GM19328 (cell line): Measurements from ENCODE around the gene WDFY2.
A peak's percentile ranks its signal among the peaks of the same experiment; 100 is the strongest.

ENCODE experiments used
- ATAC-seq: cut with Tn5 transposase; IDR thresholded peaks from one replicate; pipeline ENCODE4 v1.9.1; 2021; ENCODE audit warnings: mild to moderate bottlenecking, moderate library complexity; ENCODE audit not compliant: unreplicated experiment

Gene WDFY2

DNA sequence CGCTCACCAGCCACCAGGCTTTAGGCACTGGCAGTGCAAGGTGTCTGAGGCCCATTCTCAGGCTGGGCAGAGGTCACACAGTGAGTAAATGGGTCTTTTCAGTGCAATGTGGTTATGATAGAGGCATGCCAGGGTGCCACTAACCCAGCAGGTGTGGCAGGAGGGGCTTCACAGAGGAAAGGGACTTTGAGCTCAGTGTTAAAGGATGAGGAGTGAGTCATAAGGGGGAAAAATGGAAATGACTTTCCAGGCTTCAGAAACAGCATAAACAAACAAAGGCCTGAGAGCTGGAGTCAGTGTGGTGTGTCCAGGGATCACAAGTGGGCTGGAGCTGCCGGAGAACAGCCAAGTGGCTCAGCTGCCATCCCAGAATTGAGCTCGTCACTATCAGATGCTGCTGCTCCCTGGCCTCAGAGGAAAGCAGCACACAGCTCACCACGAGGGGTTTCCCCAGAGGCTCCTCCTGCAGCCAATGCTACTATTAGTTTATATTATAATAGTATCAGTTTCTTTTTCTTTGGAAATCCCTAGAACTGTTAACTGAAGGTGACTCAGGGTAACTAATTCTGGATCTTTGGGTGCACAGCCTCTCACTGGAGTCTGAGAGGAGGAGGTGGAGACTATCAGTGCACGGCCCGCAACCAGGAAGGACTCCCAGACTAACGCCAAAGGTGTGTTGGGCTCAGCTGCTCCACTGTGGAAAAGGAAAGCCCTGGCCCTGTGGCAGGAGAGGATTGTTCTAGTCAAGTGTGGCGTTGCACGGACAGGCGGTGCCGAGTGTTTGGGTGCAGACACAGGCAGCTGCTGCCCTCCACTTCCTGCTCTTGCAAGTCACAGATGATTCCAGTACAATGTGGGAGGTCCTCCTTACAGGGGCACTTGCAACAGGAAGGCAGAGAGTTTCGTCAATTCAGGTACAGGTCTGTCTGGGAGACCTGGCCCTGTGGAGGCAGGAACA is 180.2 kb downstream of the WDFY2 start:
- ATAC-seq, result peak; percentile 69

DNA sequence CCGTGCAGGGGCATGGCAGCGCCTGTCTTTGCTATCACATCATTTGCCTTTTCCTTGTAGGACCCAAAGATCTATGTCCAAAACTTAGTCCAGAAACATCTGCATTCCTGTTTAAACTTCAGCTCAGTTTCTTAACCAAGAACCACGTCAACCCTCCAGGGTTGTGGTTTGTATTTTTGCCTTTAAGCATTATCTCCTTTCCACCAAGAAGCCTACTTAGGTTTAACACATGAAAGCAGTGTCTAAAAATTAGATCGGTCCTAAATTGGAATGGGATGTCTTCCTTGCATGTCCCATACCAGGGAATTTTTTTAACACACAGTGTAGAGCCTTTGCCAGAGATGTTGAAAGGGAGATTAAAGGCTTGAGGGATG is 180.9 kb downstream of the WDFY2 start:
- ATAC-seq, result no peak

GRCh38 chr13:51767100-51767499 is 182.8 kb downstream of the WDFY2 start:
- no peak for ATAC-seq

GRCh38 chr13:51768378-51768921 is 184.2 kb downstream of the WDFY2 start:
- no peak for ATAC-seq

- ATAC-seq, result no peak
These were observed 184.7 kb downstream of the WDFY2 start for GRCh38 chr13:51768976-51769375.

DNA sequence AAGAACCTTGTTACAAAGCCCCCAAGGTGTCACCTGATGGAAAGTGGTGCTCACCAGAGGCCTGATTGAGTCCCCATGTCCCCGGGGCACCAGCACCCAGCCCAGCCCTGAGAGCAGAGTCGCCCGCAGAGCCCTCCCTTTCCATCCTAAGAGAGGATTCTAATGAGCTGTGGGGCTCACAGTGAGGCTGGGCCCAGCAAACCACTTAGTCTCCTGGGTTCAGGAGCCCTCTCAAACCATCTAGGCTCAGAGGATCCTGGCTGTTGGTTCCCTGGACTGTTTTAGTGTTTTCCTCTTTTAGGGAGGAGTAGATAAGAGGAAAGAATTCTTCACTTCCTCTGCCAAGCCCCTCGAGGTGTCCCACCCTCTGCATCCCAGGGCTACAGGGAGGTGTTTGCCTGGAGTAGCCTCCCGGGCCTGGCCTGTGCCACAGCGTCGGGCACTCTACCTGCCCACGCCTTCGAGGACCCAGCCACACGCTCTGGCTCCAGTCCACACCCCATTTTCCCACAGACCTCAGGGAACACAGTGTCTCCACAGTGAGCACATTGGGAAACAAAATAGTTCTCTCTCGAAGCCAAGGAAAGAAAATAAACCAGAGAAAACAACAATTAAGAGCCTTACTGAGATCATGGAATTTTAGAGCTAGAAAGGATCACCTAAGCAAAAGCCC is 185.3 kb downstream of the WDFY2 start:
- no peak for ATAC-seq

GRCh38 chr13:51770160-51770559 is 185.9 kb downstream of the WDFY2 start:
- ATAC-seq, result no peak

- ATAC-seq, result no peak
These were observed 186.6 kb downstream of the WDFY2 start for GRCh38 chr13:51770681-51771417.

- no peak for ATAC-seq
These were observed 187.3 kb downstream of the WDFY2 start for GRCh38 chr13:51771418-51772104.

GRCh38 chr13:51772105-51772455 is 187.8 kb downstream of the WDFY2 start:
- ATAC-seq, result no peak

DNA sequence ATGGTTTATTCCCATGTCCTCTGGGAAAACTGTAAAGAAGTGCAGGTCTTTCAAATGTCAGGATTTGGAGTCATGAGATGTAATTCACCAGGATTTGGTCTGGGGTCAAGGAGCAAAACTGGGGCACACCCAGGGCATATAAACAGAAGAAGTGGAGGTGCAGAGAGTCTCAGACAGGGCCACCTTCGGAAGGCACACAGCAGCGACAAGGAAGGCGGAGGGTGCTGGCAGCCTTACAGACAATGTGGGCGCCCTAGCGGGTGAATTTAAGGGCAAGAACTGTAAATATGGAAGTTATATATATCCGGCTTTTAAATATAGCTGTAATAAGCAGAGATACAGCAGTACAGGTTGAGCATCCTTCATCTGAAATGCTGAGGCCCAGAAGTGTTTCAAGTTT is 188.5 kb downstream of the WDFY2 start:
- no peak for ATAC-seq

DNA sequence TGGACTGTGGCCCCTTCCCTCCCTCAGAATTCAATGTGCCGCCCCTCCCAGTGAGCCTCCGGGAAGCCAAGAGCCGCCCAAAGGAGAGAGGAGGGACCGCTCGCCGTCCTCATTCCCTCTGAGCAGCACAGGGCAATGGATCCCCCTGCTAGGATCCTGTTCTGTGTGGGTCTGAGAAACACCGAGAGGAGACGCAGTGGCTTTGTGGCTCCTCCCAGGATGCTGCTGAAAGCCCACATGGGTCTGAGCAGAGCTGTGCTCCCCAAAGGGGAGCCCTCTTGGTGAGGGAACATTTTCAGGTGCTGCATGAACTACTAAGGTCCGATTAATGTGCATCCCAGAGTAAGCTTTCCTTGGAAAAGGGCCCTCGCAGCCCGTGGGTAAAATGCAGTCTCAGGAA is 189.3 kb downstream of the WDFY2 start:
- ATAC-seq, result no peak

- no peak for ATAC-seq
These were observed 191.9 kb downstream of the WDFY2 start for GRCh38 chr13:51776179-51776578.

DNA sequence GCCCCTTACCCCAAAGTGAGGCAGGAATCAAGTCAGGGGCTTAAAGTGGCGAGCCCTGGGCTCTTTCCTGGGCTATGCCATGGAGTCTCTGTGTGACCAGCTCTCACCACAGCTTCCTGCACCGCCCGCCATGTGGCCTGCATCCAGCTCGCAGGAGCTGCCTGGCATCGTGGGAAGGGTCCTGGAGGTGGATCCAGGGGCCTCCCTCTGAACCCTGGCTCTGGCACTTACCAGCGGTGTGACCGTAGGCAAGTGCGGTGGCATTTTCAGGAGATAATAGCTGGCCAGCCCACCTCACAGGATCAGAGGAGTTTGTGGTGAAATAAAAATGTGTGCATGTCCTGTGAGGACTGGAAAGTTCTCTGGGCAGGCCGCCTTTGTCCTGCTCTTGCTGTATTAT is 193.7 kb downstream of the WDFY2 start:
- no peak for ATAC-seq

DNA sequence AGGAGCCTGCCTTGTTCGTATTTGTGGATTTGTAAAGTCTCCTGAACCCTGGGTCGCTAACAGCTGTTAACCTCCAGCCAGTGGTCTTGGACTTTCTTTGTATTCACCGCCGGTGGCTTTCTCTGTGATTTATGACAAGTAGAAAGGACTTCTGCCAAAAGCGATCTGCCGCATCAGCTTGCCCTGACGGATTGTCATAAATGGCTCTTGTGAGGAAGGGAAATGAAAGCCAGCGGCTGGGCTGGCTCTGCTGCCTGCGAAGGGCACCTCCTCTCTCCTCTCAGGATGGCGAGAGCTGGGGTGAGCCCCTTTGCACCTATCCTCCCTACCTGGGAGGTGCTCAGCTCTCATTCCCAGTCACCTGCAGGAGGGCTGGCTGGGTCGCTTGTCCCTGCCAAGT is 194.1 kb downstream of the WDFY2 start:
- ATAC-seq, result no peak

- ATAC-seq, result no peak
These were observed 195.8 kb downstream of the WDFY2 start for GRCh38 chr13:51780099-51780498.

DNA sequence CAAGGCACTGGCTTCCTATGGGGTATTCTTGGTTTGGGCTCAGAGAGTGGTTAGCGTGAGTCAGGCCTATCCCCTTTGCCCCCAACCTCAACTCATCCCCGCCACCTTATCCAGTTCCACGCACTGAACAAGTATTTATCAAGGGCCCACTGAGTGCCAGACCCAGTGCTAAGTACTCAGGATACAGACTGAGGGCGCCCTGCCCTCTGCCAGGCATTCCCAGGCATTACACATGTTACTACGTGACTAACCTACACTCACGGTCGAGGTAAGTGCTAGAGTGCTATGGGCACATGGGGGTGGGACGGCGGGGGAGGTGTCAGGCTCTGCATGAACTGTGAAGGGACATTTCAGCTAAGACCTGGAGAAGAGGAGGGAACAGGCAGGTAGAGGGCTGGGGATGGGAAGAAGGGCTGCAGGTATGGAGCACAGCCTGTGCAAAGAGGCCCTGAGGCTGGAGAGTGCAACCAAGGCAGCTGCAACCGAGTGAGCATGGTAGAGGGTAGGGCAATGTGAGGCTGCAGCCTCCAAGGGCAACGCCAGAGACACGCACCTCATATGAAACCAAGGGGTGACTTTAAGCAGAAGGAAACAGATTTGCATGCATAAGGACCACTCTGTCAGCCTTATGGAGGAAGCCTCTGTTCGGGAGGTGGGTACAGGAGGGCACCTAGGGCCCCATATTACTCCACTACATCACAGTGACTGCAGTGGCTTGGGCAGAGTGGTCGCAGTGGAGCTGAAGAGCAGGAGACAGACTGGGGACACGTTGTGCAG is 197.2 kb downstream of the WDFY2 start:
- ATAC-seq, result no peak

DNA sequence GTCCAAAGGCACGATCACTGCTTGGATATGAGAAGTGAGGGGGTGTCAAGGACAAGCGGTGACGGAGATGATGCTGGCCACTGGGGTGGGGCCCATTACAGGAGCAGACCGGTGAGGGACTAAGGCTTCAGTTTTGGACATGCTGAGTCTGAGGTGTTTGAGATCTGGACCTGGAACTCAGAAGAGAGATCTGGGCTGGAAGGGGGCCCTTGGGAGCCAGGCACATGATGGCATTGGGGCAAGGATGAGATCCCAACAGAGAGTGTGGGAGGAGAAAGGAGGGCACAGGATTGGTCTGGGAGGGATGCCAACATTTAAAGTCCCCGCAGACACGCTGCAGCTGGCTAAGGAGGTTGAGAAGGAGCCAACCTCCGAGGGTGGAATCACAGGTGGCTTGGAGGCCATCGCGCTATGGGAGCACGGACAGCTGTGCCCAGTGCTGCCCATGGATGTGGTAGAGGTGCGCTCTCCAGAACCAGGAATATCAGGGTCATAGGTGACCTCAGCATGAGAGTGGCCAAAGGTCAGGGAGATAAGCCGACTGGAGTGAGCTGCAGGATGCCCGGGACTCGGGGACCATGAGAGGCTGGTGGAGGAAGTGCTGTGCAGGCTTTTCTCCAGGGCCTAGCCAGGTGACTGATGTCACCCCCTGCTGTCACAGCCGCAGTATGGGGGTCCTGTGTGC is 197.9 kb downstream of the WDFY2 start:
- no peak for ATAC-seq

GRCh38 chr13:51783428-51784094 is 199.3 kb downstream of the WDFY2 start:
- no peak for ATAC-seq
